HG02970 (cell line): ENCODE data around the gene GAGE12J.
"Not testable (repeated sequence)": the region's sequence is repeated elsewhere in the genome, so short reads cannot be mapped to it uniquely, and the experiment has no call there.

Experiments
- ATAC-seq: cut with Tn5 transposase; IDR thresholded peaks from one replicate; pipeline ENCODE4 v1.9.1; 2021; ENCODE audit warnings: mild to moderate bottlenecking, moderate library complexity, moderate number of reproducible peaks; ENCODE audit not compliant: unreplicated experiment, low FRiP score

The GAGE12J gene, protein sequence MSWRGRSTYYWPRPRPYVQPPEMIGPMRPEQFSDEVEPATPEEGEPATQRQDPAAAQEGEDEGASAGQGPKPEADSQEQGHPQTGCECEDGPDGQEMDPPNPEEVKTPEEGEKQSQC

DNA sequence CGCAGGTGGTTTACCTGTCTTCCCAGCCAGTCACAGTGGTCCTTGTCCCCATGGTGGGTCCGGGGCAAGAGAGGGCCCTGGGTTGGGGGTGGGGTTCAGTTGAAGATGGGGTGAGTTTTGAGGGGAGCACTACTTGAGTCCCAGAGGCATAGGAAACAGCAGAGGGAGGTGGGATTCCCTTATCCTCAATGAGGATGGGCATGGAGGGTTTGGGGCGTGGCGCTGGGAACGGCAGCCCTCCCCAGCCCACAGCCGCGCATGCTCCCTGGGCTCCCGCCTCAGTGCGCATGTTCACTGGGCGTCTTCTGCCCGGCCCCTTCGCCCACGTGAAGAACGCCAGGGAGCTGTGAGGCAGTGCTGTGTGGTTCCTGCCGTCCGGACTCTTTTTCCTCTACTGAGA, at the start of gene GAGE12J:
TSS of gene GAGE12J (plus strand) at position 301 of the 400 bp plus-strand sequence. CDS start 1,157 bp downstream, outside the sequence.
- not testable (repeated sequence) for ATAC-seq

DNA sequence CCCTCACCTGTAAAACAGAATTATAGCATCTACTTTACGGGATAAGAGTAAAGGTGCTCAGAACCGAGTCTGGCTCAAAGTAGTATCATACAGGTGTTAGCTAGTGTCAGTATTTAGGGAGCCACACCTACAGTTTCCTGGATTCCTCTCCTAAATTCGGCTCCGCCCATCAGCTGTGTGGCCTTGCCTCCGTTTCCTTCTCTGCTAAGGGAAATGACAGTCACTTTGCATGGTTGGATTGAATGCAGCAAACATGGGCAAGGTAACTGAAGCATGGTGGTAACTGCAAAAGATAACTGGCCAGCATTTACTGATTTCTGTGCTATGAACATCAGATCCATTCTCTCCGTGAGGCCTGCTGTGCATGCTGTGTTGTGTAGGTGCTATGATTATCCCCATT, 49.4 kb upstream of the GAGE12J start:
- ATAC-seq: no peak

DNA sequence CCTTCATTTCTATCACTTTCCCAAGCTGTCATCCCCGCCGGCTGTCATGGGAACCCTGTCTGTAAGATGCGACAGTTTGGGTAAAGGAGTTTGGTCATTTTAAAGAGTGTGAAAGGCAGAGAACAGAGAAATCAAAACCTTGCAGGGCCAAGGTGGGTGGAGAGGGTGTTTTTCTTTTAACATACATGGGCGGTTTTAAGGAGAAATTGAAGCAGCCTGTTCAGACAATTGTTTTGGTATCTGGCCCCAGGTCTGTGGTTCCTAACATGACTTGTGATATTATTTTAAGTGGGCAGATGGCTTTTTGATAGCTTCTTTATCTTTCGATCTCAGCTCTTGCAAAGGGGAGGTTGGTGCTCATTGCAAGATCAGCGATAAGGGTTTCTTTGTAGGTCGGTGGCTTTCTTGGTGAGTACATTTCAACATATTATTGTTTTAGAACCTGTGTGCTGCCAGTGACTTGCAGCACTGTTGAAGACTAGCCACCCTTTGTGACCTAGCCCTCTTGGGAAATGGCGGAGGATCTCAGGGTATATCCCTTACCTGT, 48.6 kb upstream of the GAGE12J start:
- no peak for ATAC-seq

DNA sequence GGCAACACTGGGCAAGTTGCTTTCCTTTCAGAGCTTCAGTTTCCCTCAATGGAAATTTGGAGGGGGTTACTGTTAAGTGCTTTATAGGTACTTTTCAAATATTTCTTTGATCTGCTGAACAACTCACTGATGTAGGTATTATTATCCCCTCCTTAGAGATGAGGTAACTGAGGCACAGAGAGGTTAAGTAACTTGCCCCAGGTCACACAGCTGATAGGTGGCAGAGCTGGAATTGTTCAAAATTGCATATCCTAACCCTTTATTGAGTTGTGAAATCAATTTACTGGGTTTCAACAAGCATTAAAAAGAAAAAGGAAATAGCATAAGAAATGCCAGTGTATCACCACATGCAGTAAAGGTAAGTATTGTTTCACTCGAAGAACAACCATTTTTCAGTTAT, 45.6 kb upstream of the GAGE12J start:
- ATAC-seq: no peak

DNA sequence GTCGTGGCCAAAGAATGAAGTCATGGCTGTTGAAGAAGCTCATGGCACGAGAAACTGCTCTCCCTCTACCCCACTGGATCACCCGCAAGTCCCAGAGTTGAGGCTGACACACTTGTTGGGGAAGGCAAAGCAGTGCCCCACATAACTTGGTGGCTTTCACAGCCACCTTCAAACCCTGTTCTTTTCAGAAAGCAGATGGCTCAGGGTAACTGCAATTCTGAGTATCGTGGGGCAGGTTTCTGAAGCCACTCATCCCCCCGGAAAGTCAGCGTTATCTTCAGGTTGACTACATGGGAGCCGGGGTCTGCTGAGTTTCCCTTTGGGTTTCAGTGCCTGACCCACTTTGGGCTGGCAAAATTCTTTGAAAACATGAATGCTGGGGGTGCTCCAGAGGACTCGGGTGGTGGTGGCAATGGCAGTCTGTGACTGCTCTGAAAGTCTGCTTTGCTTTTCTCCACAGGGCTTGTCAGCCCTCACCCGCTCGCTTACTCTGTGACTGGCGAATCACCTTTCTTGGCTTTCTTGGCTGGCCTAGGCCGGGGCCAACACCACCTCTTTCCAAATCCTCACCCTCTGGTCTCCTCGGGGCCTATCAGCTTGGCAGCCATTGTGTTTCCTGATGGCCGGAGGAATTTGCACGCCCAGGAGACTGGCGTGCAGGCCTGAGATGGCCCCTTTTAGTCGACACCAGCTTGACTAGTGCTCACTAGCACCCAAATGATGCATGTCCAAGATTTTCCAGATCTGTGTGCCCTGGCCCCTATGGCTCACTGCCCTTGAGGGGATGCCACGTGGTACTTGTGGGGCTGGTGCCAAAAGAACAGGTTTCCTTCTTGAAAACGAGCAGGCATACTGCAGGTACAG, 44.9 kb upstream of the GAGE12J start:
- ATAC-seq: no peak

DNA sequence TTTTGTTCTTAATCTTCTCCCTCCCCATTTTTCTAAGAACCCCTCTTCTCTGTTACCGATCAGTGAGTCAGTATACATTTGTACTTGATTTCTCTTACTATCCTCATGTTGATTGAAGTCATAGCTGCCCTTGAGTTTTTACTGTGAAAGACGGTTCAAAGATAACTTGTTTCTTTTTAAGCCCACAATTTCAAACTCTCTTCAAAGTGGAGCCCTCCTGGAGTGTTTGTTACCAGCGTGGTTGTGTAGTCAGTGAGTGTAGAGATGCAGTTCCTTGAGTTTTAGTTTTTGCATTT, 44.4 kb upstream of the GAGE12J start:
- ATAC-seq: no peak

DNA sequence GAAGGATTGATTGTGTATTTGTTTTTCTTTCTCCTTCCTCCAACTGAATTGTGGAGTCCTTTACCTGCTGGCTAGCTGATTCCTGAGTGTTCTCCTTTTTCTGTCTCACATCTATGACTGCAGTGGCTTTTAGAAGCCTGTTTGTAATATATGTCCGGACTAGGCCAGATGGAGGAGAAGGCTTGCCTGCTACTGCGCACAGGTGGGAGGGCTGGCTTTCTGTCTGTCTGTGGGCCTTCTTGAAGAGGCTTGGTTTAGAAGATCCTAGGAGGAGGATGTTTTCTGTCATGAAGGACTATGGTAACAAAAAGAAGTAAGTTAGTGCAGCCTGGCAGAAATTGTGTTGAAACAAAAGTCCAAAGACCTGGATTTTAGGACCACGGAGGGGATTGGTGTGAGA, 43.8 kb upstream of the GAGE12J start:
- no peak for ATAC-seq

DNA sequence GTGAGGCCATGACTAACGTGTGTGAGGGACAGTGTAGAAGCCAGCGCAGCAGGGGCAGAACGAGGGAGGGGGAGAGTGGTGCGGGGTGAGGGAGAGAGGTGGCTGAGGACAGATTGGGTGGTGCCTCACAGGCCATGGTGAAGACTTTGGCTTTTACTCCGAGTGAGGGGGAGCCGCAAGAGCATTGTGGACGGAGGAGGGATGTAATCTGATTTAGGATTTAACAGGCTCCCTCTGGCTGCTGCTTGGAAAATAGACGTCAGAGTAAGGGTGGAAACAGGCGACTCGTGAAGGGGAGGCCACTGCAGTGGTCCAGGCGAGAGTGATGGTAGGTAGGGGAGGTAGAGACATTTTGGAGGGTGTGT, 39.2 kb upstream of the GAGE12J start:
- ATAC-seq: no peak

DNA sequence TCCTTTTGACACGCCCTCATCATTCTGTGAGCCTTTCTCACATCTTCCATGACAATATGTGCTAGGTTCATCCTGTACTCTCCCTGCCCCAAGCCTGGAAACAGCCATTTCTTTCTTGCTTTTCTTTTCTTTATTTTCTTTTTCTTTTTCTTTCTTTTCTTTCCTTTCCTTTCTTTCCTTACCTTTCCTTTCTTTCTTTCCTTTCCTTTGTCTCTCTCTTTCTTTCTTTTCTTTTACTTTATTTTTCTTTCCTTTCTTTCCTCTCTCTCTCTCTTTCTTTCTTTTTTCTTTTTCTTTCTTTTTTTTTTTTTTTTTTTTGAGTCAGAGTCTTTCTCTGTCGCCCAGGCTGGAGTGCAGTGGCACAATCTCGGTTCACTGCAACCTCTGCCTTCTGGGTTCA, 37.6 kb upstream of the GAGE12J start:
- ATAC-seq: no peak

DNA sequence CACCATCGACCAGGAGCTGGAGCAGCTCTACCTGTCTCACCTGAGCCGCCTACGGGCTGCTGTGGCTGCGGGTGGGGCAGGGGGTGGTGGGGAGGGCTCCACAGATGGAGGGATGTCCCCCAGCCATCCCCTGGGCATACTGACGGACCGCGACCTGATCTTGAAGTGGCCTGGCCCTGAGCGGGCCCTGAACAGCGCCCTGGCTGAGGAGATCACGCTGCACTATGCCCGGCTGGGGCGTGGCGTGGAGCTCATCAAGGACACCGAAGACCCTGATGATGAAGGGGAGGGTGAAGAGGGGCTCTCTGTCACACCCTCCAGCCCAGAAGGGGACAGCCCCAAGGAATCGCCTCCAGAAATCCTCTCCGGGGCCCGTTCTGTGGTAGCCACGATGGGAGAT, 35.7 kb upstream of the GAGE12J start:
- ATAC-seq: no peak

DNA sequence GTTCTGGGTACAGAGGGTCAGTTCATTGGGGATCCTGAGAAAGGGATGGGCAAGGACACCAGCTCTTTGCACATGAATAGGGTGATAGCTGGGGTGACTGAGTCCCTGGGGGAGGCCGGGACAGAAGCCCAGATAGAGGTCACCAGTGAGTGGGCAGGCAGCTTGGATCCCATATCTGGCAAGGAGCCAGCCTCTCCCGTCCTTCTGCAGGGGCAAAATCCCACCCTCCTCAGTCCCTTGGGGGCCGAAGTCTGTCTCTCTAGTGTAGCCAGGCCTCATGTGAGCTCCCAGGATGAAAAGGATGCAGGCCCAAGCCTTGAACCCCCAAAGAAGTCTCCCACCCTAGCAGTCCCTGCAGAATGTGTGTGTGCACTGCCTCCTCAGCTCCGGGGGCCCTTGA, 35.3 kb upstream of the GAGE12J start:
- ATAC-seq: no peak

DNA sequence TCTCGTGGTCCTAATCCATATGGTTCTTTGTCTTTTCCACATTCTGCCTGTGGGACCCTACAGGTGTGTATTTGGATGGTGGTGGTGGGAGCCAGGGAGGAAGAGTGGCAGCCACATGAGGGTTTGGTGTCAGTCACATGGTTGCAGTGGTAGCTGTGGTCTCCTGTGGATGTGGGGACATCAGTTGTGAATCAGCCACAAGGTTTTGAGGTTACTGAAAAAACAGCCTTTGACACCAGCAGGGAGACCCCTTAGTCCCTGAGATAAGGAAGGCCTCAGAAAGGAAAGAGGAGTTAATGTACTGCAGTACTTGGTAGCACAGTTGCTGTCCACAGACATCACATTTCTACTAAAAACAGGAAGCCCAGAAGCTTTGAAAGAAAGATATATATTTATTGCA, 34.2 kb upstream of the GAGE12J start:
- ATAC-seq: no peak

DNA sequence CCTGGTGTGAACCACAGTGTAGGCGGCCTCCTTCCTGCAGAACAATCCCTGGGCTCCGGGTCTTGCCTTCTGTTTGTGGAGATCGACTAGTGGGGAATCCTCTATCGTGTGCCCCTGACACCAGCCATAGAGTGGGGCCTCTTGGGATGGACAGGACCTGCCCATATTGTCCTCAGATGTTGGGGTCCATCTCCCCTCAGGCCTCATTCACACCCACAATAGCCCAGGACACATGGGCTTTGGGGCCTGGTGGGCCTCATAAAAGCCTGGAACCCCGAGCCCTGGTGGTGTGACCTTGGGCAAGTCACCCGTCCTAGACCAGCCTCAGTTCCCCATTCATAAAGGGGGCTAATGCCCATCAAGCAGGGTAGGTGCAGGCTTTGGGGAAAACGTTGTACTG, 31.6 kb upstream of the GAGE12J start:
- ATAC-seq: no peak

DNA sequence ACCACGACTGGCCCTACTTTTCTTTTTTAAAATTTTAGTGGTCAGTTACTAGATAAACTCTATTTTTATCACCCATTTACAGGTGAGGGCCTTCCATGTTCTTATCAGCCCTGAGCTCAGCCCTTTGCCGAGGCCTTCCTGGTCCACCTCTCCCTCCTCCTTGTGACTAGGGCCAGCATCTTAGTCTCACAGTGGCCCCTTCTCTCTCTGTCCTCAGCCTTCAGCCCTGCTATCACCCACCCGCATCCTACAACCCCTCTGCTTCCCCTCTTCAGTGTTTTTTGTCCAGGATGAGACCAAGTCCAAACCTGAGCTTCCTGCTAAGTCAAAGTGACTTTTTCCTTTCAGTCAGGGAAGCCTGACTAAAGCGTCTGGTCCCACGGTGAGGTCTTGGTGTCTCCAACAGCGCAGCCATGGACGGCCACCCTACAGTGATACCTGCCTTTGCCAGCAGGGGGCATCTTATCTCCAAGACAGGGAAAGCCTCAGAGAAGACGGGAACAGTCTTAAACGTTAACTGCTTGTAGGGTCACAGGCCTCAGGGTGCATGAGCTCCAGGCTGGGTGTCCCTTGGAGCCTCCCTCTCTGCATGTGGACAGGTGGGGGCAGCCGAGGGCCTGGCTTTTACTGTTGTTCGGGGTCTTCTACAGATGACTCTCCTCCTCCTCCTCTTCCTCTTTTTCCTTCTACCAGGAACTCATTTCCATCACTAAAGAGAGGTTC, 30.1 kb upstream of the GAGE12J start:
- ATAC-seq: no peak

DNA sequence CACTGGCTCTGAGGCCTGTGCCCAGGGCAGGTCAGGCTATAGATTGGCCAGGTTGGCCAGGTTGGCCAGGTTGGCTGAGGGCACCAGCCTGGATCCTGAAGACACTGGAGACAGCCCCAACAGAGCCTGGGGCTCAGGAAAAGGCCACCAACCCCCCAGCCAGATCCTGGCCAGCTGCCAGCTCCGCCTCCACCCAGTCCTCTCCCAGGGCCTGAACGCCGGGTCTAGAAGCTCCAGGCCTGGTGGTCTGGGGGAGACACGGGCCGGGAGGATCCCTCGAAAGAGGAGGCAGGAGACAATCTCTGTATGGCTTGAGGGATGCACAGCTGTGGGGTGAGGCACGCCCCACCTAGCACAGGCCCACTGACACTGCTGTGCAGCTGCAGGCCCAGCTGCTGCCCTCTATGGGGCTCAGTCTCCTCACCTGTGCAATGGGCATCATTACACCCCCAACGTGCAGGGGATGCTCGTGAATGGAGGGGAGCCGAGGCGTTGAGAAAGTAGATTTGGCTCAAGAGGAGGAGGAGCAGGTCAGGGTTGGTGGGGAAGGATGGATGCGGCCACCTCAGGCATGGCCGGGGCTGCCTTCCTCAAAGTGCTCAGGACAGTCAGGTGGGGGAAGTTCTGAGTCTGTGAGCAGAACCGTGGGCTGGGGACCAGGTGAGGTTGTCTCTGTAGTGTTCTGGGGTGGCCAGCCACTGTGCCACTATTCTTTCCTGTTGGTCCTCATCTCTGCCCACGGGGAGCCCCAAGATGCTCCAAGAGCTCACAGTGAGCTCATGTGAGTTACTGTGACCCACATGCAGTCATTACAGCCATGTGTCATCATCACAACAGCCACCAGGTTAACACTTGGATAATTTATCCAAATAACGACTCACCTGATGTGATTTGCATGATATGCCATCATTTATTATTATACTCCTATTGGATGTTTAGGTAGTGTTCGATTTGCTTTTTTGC, 29.2 kb upstream of the GAGE12J start:
- no peak for ATAC-seq

DNA sequence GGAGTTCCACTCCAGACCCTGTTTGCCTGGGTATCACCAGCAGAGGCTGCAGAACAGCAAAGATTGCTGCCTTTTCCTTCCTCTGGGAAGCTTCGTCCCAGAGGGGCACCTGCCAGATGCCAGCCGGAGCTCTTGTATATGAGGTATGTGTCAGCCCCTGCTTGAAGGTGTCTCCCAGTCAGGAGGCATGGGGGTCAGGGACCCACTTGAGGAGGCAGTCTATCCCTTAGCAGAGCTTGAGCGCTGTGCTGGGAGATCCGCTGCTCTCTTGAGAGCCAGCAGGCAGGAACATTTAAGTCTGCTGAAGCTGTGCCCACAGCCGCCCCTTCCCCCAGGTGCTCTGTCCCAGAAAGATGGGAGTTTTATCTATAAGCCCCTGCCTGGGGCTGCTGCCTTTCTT, 22.5 kb upstream of the GAGE12J start:
- ATAC-seq: not testable (repeated sequence)

DNA sequence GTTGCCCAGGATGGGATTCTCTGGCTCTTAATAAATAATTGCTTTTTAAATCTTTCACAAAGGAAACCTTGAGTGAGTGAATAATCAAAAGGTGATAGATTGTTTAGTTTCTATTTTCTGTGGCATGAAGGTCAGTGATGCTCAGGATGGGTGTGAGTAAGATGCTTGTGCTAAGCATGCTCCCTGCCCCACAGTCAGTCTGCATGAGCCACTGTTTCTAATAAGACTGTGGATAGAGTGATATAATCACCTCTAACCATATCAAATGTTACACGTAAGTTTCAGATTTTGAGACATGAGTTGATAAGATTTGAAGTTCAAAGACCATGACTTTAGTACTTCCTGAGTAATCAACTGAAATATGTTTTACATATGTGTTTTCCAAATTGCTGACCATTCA, 21.1 kb upstream of the GAGE12J start:
- ATAC-seq: no peak

DNA sequence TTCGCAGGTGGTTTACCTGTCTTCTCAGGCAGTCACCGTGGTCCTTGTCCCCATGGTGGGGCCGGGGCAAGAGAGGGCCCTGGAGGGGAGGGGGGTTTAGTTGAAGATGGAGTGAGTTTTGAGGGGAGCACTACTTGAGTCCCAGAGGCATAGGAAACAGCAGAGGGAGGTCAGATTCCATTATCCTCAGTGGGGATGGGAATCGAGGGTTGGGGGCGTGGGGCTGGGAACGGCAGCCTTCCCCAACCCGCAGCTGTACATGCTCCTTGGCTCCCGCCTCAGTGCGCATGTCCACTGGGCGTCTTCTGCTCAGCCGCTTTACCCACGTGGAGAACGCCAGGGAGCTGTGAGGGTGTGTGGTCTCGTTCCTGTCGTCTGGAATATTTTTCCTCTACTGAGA, 18.5 kb upstream of the GAGE12J start, which contains the start of gene GAGE10:
TSS of gene GAGE10 (plus strand) at position 301 of the 400 bp plus-strand sequence. CDS start 1,214 bp downstream, outside the sequence.
- no peak for ATAC-seq

DNA sequence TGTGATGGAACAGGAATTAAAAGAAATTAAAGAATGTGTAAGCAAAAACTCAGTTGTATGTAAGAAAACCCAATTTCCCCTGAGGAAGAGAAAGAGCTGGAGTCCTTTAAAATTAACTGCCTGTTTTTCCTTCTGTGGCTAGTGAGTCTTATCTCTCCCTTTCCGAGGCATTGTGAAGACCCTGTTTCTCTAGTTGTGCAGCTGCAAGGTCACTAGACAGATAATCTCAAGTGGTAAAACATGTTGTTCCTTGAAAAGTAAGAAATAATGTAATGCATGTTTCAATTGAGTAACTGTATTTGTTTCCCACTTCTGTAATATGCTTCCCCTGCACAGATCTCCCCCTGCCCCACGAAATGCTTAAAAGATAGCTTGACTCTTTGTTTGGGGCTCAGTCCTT, 14.1 kb upstream of the GAGE12J start:
- not testable (repeated sequence) for ATAC-seq

DNA sequence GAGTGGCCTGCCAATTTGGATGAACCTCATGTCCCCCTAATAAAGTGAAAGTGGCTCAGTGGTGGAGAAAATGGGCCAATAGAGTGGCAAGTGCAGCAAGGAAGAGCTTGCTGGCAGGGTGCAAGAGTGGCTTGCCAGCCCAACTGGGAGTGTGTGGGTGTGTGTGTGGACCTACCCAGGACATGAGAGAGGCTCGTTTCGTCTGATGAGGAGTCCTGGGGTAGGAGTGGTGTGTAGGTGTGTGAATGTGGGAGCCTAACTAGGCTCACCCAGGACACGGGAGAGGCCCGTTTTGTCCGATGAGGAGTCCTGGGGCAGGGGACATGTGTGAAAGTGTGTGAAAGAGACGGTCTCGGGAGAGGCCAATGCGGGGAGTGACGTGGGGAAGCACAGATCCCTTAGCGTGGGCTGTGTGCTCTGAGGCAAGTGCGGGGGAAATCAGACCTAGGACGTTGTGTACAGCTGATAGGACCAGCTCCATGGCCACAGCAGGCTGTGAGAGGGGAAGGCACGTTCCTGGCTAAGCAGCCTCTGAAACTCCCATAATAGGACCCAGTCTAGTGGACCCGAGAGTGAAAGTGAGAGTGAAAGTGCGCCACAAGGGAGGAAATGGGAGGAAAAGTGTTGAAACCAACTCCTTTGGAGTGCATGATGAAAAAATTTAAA, 13.1 kb upstream of the GAGE12J start:
- no peak for ATAC-seq
